HG02610 (cell line): ENCODE measurements around the gene YBEY.
"Not testable (repeated sequence)": the region's sequence is repeated elsewhere in the genome, so short reads cannot be mapped to it uniquely, and the experiment has no call there.

ENCODE experiments used
- ATAC-seq: cut with Tn5 transposase; IDR thresholded peaks from one replicate; pipeline ENCODE4 v1.9.1; 2021; ENCODE audit warnings: mild to moderate bottlenecking, moderate library complexity; ENCODE audit not compliant: unreplicated experiment

The YBEY gene

DNA sequence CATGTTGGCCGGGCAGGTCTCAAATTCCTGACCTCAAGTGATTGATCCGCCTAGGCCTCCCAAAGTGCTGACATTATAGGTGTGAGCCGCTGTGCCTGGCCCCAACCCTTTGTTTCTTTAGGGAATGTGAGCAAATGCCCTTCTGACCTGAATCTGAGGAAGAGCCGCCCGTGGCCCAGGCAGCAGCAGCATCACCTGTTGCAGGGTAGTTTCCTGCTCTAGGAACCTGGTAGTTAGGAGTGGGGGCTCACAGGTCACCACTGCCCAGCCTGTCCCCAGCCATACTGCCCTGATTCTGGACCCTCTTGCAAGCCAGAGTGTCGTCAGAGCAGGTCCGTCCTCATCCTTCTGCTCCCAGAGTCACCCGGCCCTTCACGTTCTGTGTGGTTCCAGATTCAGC lies 13.0 kb downstream of the YBEY start:
- ATAC-seq: no peak

GRCh38 chr21:46301759-46302158 lies 15.6 kb downstream of the YBEY start:
- no peak for ATAC-seq

DNA sequence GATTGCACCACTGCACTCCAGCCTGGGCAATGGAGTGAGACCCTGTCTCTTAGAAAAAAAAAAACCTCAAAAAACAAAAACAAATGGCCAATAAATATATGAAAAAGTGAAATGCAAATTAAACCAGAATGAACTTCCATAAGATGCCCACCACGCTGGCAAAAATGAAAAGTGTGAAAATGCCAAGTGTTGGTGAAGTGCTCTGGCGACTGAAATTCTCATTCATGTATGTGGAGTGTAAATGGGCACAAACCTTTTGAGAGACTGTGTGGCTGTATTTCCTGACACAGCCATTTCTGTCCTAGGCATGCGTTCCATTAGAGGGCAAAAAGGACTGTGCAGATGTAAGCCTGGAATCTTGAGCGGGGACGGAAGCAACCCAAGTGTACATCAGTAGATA lies 18.3 kb downstream of the YBEY start:
- ATAC-seq: no peak

DNA sequence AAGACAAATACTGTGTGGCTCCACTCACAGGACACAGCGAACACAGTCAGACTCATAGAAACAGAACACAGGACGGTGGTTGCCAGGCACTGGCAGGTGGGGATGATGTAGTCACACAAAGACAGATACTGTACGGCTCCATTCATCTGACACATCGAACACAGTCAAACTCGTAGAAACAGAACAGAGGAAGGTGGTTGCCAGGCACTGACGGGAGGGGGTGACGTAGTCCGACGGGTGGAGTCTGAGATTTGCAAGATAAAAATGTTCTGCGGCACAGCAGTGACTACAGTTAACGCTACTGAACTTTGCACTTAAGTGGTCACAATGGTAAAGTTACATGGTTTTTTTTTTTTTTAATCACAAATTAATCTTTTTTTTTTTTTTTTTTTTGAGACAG lies 18.8 kb downstream of the YBEY start:
- no peak for ATAC-seq

- no peak for ATAC-seq
These were observed 21.5 kb downstream of the YBEY start for GRCh38 chr21:46307625-46308024.

GRCh38 chr21:46308431-46308830 lies 22.3 kb downstream of the YBEY start:
- ATAC-seq: no peak

DNA sequence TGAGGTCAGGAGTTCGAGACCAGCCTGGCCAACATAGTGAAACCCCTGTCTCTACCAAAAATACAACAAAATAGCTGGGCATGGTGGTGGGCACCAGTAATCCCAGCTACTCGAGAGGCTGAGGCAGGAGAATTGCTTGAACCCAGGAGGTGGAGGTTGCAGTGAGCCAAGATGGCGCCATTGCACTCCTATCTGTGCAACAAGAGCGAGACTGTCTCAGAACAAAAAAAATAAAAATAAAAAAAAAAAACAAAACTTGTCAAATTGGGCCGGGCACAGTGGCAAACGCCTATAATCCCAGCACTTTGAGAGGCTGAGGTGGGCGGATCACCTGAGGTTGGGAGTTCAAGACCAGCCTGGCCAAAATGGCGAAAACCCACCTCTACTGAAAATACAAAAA lies 24.1 kb downstream of the YBEY start:
- ATAC-seq: not testable (repeated sequence)

DNA sequence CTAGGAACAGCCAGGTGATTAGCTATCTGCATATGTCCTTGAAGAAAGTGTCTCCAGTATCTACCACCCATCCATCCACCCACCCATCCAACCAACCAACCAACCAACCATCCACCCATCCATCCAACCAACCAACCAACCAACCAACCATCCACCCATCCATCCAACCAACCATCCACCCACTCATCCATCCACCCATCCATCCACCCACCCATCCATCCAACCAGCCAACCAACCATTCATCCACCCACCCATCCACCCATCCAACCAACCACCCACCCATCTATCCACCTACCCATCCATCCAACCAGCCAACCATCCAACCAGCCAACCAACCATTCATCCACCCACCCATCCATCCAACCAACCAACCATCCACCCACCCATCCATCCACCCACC lies 25.4 kb downstream of the YBEY start:
- no peak for ATAC-seq

GRCh38 chr21:46312949-46313348 lies 26.8 kb downstream of the YBEY start:
- no peak for ATAC-seq

DNA sequence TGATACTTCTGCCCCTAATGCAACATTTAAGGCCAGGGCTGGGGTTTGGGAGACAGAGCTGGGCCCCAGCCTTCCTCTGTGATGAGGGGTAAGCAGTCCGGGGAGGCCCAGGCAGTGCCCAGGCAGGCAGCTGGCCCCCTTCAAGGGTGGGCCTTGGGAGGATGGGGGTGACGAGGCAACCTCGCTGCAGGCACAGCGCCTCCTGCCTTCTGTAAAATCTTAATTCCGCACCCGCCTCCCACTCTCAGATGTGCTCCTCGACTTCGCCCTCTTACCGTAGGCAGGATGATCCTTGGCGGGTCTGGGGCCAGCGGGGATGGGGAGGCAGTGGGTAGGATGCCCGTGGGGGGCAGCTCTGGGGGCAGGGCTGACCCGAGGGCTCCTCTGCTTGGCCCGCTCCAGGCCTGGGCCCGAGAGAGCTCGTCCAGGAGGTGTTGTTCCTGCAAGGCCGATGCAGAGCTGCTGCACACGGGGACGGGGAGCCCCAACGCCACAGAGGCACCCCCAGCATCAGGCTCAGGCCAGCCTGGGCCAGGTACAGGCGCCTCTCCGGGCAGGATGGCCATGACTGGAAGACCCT lies 28.4 kb downstream of the YBEY start:
- ATAC-seq: no peak

GRCh38 chr21:46316708-46317324 lies 30.7 kb downstream of the YBEY start:
- no peak for ATAC-seq

DNA sequence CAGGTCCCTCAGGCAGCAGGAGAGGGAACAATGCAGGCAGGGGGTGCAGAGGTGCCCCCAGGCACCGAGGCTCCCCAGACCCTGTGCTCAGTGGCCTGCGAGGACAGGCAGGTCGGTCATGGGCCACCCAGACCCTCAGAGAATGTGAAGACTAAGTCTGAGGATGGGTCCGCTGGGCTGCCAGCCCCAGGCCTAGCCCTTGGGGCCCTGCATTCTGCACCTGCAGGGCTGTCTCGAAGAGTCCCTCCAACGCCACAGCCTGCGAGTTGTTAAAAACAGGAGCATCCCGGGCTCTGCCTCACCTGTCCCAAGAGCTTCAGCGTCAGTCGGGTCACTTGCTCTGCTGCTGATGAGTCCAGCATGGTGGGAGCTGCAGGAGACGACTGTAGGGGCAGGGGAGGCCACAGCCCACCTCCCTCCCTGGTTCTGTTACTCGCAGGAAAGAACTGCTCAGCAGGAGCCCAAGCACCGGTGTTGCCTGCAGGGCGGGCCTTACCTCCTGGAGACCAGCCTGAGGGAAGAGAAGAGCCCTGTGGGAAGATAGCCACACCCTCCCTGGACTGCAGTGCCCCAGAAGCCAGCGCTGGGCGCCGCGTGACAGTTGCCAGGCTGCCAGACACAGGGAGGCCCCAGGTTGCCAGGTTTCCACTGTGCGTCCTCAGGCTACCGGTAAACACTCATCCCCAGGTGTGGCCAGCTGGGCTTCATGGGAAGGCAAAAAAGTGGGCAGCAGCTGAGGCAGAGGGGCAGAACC lies 31.7 kb downstream of the YBEY start:
- ATAC-seq: no peak

DNA sequence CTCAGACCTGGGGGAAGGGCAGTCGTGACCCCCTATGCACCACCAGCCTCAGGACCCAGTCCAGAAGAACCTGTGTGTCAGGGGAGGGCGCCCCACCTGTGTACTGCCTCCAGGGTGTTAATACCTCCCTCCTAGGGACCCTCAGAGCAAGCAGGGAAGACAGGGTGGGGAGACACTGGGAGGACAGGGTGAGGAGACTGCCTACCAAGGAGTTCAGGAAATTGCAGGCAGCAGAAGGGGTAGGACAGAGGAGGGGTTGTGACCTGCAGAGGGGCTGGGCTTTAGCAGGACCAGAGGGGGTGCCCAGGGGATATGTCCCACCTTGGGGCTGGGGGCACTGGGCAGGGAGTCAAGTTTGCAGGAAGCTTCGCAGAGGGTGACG lies 32.3 kb downstream of the YBEY start:
- ATAC-seq: no peak

DNA sequence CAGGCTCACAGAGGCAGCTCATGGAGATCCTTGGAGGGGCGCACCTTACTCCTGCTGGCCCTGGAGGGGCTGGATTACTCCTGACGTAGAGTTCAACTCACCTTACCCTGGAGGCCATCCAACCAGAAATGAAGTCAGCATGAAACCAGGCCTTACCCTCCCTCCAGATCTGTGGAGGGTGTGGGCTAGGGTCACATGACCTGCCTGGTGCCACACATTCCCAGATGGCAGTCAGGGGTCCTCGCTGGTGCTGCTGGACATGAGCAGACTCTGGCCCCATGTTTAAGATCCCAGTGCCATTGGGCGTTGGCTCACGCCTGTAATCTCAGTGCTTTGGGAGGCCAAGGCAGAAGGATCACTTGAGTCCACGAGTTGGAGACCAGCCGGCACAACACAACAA lies 33.0 kb downstream of the YBEY start:
- no peak for ATAC-seq

- ATAC-seq: no peak
These were observed 34.2 kb downstream of the YBEY start for GRCh38 chr21:46320331-46320801.

DNA sequence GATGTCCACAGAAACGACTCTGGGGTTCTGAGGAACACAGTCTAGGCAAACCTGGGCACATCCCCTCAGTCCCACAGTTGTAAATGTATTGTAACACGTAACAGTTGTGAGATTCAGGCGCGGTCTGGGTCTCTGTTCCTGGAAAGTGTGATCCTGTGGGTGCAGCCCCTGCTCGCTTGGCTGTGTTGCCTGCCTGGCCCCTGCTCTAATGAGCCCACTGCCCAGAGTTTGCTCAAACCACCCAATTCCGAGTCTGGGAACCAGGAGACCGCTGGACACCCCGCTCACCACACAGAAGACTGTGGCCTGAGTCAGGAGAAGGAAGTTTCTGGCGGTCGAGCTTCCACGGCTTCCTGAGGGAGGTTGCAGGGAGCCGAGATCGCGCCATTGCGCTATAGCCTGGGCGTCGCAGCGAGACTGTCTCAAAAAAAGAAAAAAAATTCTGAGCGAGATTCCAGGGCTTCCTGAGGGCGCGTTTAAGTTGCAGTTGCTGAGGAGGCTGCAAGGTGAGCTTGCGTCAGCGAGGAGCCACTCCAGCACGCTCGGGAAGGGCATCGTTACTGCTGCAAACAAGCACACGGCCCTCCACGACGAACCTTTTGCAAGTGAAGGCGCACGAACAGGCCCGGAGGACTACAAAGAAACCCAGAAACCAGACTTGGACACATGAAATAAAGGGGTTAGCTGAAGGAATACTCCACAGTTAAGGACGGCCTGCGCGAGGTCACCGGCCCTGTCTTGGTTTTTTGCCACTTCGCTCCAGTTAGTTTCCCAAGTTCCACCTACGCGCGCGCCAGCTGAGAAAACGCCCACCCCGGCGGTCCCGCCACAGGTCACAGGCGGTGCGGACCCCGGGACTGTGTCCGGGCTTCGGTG lies 36.4 kb downstream of the YBEY start:
- no peak for ATAC-seq

GRCh38 chr21:46323227-46323709 lies 37.1 kb downstream of the YBEY start:
- no peak for ATAC-seq

GRCh38 chr21:46323710-46324389 lies 37.7 kb downstream of the YBEY start, which contains the start of the genes C21orf58 and PCNT:
Gene C21orf58, minus strand, starts transcription at chr21:46323870. Its CDS starts 1,132 bp downstream, at chr21:46322738.
Gene PCNT, plus strand, starts transcription at chr21:46324156. Its CDS starts 73 bp downstream, at chr21:46324229.
- peak; percentile 80 for ATAC-seq

DNA sequence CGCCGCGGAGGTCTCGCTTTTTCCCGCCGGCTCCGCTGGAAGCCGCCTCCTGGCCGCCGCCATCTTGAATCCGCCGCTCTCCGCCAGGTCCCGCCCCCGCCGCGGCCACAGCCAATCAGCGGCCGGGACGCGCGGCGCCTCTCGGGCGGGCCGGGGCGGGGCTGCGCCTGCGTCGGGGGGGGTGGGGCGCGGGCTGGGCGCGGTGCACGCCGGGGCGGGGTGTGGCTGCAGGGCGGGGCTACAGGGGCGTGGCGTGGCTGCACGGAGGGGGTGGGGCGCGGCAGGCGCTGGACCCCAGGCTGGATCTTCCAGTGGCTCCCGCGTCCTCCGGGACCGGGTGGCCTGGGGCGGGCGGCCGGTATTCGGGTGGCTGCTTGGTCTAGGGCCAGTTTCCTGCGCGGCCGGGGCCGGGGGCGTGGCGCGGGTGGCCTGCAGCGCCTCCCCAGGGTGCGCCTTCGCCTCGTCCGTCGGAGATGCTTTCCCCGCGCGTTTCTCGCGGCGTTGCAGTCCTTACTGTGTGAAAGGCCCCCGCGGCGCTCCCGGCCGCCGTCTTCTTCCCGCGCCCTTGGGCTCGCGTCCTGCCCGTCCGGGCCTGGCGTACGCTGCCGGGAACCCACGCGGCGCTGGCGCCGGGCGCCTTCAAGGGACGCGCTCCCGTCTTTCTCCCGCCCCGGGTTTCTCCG lies 38.4 kb downstream of the YBEY start:
- peak; percentile 58 for ATAC-seq
